Measurements from ENCODE around the gene TMEM143. TPM values are rescaled to one million over a fixed set of nuclear protein-coding genes. Genes with fewer than 3 reads are reported as not detected.

Gene TMEM143
- total RNA-seq, 2 donors from 2014 or later, result 20.4 to 43.8 TPM

DNA sequence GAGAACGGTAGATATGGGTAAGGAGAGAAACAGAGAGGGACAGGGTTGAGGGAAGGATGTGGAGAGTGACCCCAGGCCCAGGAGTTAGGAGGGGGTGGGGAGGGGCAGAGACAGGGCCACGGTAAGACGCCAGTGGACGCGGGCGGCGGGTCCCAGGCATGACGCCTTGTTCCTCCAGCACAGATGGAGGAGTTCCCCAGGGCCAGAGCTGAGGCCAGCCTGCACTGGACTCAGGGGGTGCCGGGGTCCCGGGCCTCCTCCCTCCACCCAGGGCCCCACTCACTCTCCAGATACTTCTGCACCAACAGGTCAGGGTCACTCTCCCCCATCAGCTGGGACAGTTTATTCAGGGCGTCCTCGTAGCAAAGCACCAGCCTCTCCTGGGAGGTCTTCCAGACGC lies 60.4 kb downstream of the TMEM143 start:
- H3K27me3 ChIP-seq, result no peaks in the 10 kb centered on the region
- H3K27ac ChIP-seq, result no peak overlapping the region
- no peaks in the 10 kb centered on the region for H3K9me3 ChIP-seq
- H3K4me3 ChIP-seq, result no peak overlapping the region
- no peaks in the 10 kb centered on the region for H3K36me3 ChIP-seq
- H3K4me1 ChIP-seq, result no peaks in the 10 kb centered on the region
- TF ChIP-seq CTCF (IDR thresholded peaks at IDR 0.05), result no peak
- DNase-seq (ENCODE audit: low spot score), result no peak

GRCh38 chr19:48302600-48302959 lies 61.2 kb downstream of the TMEM143 start:
- no peaks in the 10 kb centered on the region for H3K27me3 ChIP-seq
- H3K27ac ChIP-seq, result no peak overlapping the region
- H3K36me3 ChIP-seq, result no peaks in the 10 kb centered on the region
- no peaks in the 10 kb centered on the region for H3K9me3 ChIP-seq
- H3K4me3 ChIP-seq, result no peak overlapping the region
- no peaks in the 10 kb centered on the region for H3K4me1 ChIP-seq
- no peak for TF ChIP-seq CTCF (IDR thresholded peaks at IDR 0.05)
- no peak for DNase-seq (ENCODE audit: low spot score)

DNA sequence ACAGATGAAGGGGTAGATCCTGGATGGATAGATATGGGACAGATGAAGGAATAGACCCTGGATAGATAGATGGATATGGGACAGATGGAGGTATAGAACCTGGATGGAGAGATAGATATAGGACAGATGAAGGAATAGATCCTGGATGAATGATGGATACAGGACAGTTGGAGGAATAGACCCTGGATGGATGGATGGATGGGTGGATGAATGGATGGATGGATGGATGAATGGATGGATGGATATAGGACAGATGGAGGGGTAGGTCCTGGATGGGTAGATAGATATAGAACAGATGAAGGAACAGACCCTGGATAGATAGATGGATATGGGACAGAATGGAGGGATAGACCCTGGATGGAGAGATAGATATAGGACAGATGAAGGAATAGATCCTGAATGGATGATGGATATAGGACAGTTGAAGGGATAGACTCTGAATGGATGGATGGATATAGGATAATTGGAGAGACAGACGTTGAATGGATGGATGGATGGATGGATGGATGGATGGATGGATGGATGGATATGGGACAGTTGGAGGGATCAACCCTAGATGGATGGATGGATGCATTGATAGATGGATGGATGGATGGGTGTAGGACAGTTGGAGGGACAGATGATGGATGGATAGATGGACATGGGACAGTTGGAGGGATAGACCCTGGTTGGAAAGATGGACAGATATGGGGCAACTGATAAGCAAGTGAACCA lies 61.7 kb downstream of the TMEM143 start:
- H3K27me3 ChIP-seq, result no peaks in the 10 kb centered on the region
- H3K9me3 ChIP-seq, result no peaks in the 10 kb centered on the region
- no peak overlapping the region for H3K4me3 ChIP-seq
- H3K36me3 ChIP-seq, result no peaks in the 10 kb centered on the region
- DNase-seq (ENCODE audit: low spot score), result no peak
- no peak for TF ChIP-seq CTCF (IDR thresholded peaks at IDR 0.05)
- no peaks in the 10 kb centered on the region for H3K4me1 ChIP-seq
- H3K27ac ChIP-seq, result no peak overlapping the region

GRCh38 chr19:48297975-48298374 lies 65.8 kb downstream of the TMEM143 start:
- Histone ChIP-seq H3K27me3 (no peaks in the 10 kb centered on the region), H3K36me3 (no peaks in the 10 kb centered on the region), H3K4me1 (no peaks in the 10 kb centered on the region), H3K9me3 (no peaks in the 10 kb centered on the region), H3K27ac (no peak overlapping the region), H3K4me3 (no peak overlapping the region)
- TF ChIP-seq CTCF (IDR thresholded peaks at IDR 0.05), result no peak
- DNase-seq (ENCODE audit: low spot score), result no peak

DNA sequence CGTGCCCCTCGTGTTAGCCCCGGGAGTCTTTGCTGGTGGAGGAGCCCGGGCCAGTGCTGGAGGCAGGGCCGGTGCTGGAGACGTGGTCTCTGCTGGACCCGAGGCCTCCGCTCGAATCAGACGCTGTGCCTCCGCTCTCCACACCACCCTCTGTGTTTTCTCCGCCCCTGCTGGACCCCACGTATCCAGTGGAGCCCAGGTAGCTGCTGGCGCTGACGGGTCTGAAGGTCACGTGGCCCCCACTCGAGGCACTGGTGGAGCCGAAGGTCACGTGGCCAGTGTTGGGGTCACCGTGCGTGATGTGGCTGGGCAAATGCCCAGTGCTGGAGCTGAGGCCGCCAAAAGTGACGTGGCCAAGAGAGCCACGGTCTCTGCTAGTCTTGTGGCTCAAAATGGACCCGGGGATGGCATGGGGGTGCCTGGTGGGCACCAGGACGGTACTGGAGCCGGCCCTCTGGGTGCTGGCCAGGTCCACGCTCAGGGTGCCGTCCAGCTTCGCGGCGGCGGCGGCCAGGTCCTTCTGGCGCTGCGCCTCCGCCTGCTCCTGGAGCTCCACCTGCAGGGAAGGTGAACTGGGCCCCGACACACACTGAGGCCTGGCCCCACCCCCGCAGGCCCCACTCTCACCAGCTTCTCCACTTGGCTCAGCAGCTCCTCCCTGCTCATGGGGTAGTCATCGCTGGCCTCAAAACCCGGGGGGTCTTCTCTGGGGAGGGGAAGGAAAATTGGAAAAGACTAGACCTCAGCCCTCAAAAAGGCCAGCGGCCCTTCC lies 66.6 kb downstream of the TMEM143 start:
- no peaks in the 10 kb centered on the region for H3K4me1 ChIP-seq
- no peak for DNase-seq (ENCODE audit: low spot score)
- no peak overlapping the region for H3K27ac ChIP-seq
- no peak for TF ChIP-seq CTCF (IDR thresholded peaks at IDR 0.05)
- H3K36me3 ChIP-seq, result no peaks in the 10 kb centered on the region
- no peaks in the 10 kb centered on the region for H3K27me3 ChIP-seq
- no peak overlapping the region for H3K4me3 ChIP-seq
- H3K9me3 ChIP-seq, result no peaks in the 10 kb centered on the region

Measured in right atrium auricular region (tissue), 2 donors.